Transverse colon (tissue), 4 donors: ENCODE measurements around the gene AOX1. TPM values are rescaled to one million over a fixed set of nuclear protein-coding genes. Genes with fewer than 3 reads are reported as not detected.

Experiments
- DNase-seq: peaks from one replicate; pipeline ENCODE4 v3.0.0-alpha.2; 2019
- H3K27ac ChIP-seq, 4 donors: fragments of 200-600 bp; sonication (generic); 2 replicates each; pipeline ENCODE4 v1.5.1; 2016 to 2018; ENCODE audit warnings: inconsistent platforms in 4 of 4
- H3K27me3 ChIP-seq: fragments of 200-600 bp; sonication (generic); 2 replicates; pipeline ENCODE4 v1.5.1; 2017; ENCODE audit warnings: inconsistent platforms
- H3K36me3 ChIP-seq, 4 donors: fragments of 200-600 bp; sonication (generic); 2 replicates each; pipeline ENCODE4 v1.5.1; 2017 to 2019; ENCODE audit warnings: inconsistent platforms in 4 of 4
- H3K4me1 ChIP-seq, 4 donors: fragments of 200-600 bp; sonication (generic); 2 replicates each; pipeline ENCODE4 v1.5.1; 2017 to 2020; ENCODE audit warnings: inconsistent platforms in 4 of 4
- H3K4me3 ChIP-seq, 4 donors: fragments of 200-600 bp; sonication (generic); 1 replicate in 1 of 4; 2 replicates in 3 of 4; pipeline versions ENCODE4 v1.5.1 to v1.6.1; 2017 to 2019; ENCODE audit warnings: inconsistent platforms in 4 of 4
- H3K9me3 ChIP-seq, 2 donors: fragments of 200-600 bp; sonication (generic); 2 replicates each; pipeline ENCODE4 v1.5.1; 2017 to 2019; ENCODE audit warnings: inconsistent platforms in 2 of 2
- EP300 ChIP-seq: sonication (generic); formaldehyde crosslinking; IDR thresholded peaks from one replicate; pipeline ENCODE4 v1.6.1; 2017; ENCODE audit warnings: antibody characterized with exemption, low read depth
- POLR2A ChIP-seq: fragments of 450-650 bp; IDR thresholded peaks from one replicate; pipeline ENCODE4 v1.6.1; 2016; ENCODE audit warnings: antibody characterized with exemption, mild to moderate bottlenecking, moderate library complexity
- POLR2AphosphoS5 ChIP-seq, 3 donors: sonication (generic); formaldehyde crosslinking; IDR thresholded peaks; one replicate each; pipeline ENCODE4 v1.6.1; 2016; ENCODE audit warnings: antibody characterized with exemption in 3 of 3
- WGBS, 2 donors: methylation state at CpG; one replicate each; pipeline ENCODE4 v1.1.5; 2018; ENCODE audit warnings: low coverage in 1 of 2; 5-methylcytosine and 5-hydroxymethylcytosine counted together
- in situ Hi-C, 4 donors: fragments of 200-750 bp; cut with MboI; loops; one replicate each; pipeline versions ENCODE4 v1.15.0 to v1.15.1; 2017; ENCODE audit warnings: low sequenced_read_pairs in 3 of 4, low pct_ligation_motif_present in 1 of 4, low pct_unique_long_range_greater_than_20kb in 1 of 4
- intact Hi-C: fragments of 100-400 bp; cut with DNase I; formaldehyde crosslinking; loops from one replicate; pipeline ENCODE4 v1.15.1; 2023; ENCODE audit warnings: low total_unique reads
- total RNA-seq, 4 donors: library from RNA; depleted of rRNA; stranded (reverse); fragments of >200 nt; gene quantifications; one replicate each; pipeline ENCODE4 v1.1.0, GENCODE V29; 2016
- TF ChIP-seq, protein P1 (sequence below), 5 experiments: fragments of 200-600 bp in 3 of 5; fragments of 450-650 bp in 2 of 5; sonication (generic) in 3 of 5; IDR thresholded peaks; 1 replicate in 2 of 5; 2 replicates in 3 of 5; pipeline ENCODE4 v1.5.1; 2016 to 2017; ENCODE audit warnings: antibody characterized with exemption in 5 of 5, inconsistent platforms in 3 of 5, mild to moderate bottlenecking in 2 of 5, moderate library complexity in 1 of 5

AOX1 gene
- total RNA-seq, 4 donors from 2014 or later: 12.0 to 28.1 (median 19.0) TPM

DNA sequence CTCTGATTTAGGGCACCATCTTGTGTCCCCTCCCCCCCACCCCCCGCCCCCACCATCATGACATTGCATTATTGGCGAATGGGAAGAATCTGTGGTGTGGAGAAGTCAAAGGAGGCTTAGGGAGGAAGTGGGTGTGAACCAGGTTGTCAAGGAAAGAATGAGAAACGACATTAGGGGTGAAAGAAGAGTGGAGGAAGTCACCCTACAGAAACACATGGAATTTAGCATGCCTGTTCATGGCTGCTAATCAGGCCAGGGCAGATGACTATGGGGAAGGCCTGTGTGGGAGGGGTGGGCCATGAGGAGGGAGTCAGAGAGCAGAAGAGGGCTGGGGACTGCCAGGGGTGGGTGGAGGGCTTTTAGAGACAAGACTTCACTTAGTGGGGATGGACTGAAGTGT lies 81.6 kb downstream of the AOX1 start:
- no peak for TF ChIP-seq POLR2A
- no peak for TF ChIP-seq EP300
- TF ChIP-seq, protein P1, sequence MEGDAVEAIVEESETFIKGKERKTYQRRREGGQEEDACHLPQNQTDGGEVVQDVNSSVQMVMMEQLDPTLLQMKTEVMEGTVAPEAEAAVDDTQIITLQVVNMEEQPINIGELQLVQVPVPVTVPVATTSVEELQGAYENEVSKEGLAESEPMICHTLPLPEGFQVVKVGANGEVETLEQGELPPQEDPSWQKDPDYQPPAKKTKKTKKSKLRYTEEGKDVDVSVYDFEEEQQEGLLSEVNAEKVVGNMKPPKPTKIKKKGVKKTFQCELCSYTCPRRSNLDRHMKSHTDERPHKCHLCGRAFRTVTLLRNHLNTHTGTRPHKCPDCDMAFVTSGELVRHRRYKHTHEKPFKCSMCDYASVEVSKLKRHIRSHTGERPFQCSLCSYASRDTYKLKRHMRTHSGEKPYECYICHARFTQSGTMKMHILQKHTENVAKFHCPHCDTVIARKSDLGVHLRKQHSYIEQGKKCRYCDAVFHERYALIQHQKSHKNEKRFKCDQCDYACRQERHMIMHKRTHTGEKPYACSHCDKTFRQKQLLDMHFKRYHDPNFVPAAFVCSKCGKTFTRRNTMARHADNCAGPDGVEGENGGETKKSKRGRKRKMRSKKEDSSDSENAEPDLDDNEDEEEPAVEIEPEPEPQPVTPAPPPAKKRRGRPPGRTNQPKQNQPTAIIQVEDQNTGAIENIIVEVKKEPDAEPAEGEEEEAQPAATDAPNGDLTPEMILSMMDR (IDR thresholded peaks at IDR 0.05): no peak
- TF ChIP-seq POLR2AphosphoS5 (IDR thresholded peaks at IDR 0.05): no peak
- Histone ChIP-seq H3K4me1 (no peaks in the 10 kb centered on the region), H3K27ac (no peak overlapping the region), H3K36me3 (no peaks in the 10 kb centered on the region), H3K27me3 (no peaks in the 10 kb centered on the region), H3K9me3 (no peaks in the 10 kb centered on the region), H3K4me3 (no peak overlapping the region)
- intact Hi-C loops: no loop called here
- DNase-seq: no peak
- in situ Hi-C loops: no loop called here
- WGBS, 2 donors: 50 to 69% methylated on average over 2 to 3 of the region's 3 CpGs

GRCh38 chr2:200668478-200668877 lies 82.7 kb downstream of the AOX1 start:
- H3K9me3 ChIP-seq: no peaks in the 10 kb centered on the region
- no peak overlapping the region for H3K4me3 ChIP-seq
- H3K27me3 ChIP-seq: no peaks in the 10 kb centered on the region
- no peaks in the 10 kb centered on the region for H3K4me1 ChIP-seq
- no peak overlapping the region for H3K27ac ChIP-seq
- no peak for DNase-seq
- 63 to 80% methylated on average over 3 of the region's 3 CpGs for WGBS, 2 donors
- TF ChIP-seq POLR2AphosphoS5 (IDR thresholded peaks at IDR 0.05) (no peak), POLR2A (no peak), EP300 (no peak)
- TF ChIP-seq, protein P1 (IDR thresholded peaks at IDR 0.05): no peak
- in situ Hi-C loops: no loop called here
- intact Hi-C loops: no loop called here
- no peaks in the 10 kb centered on the region for H3K36me3 ChIP-seq

- Histone ChIP-seq H3K27me3 (no peaks in the 10 kb centered on the region), H3K9me3 (no peaks in the 10 kb centered on the region), H3K4me1 (no peaks in the 10 kb centered on the region), H3K4me3 (no peak overlapping the region), H3K36me3 (no peaks in the 10 kb centered on the region), H3K27ac (no peak overlapping the region)
- WGBS, 2 donors: 87 to 96% methylated on average over 6 to 9 of the region's 9 CpGs
- DNase-seq: no peak
- TF ChIP-seq POLR2AphosphoS5 (IDR thresholded peaks at IDR 0.05) (no peak), POLR2A (no peak), EP300 (no peak)
- TF ChIP-seq, protein P1 (IDR thresholded peaks at IDR 0.05): no peak
- intact Hi-C loops: no loop called here
- in situ Hi-C loops: no loop called here
These were observed 83.5 kb downstream of the AOX1 start for GRCh38 chr2:200669308-200669707.

DNA sequence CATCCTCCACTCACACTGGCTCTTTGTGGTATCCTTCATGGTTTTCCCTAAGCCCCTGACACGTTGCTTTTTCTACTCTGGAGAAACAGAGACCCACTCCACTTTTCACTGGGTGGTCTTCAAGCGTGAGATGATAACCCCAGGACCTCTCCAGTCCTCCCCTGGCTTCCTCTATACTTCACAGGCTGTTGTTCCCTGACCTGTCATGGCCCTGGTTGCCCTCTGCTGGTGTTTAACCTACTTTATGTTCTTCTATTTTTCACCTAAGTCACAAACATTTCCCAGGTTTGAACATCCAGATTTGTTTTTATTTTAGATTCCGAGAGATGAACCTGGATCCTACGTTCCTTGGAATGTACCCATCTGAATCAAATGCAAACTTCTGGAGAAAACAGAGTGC lies 84.5 kb downstream of the AOX1 start:
- Histone ChIP-seq H3K4me3 (no peak overlapping the region), H3K27ac (no peak overlapping the region), H3K4me1 (no peaks in the 10 kb centered on the region), H3K9me3 (no peaks in the 10 kb centered on the region), H3K36me3 (no peaks in the 10 kb centered on the region), H3K27me3 (no peaks in the 10 kb centered on the region)
- in situ Hi-C loops (no loop called here), intact Hi-C loops (no loop called here)
- TF ChIP-seq POLR2AphosphoS5 (IDR thresholded peaks at IDR 0.05): no peak
- TF ChIP-seq EP300: no peak
- no peak for TF ChIP-seq POLR2A
- TF ChIP-seq, protein P1 (IDR thresholded peaks at IDR 0.05): no peak
- DNase-seq: no peak
- WGBS, 2 donors: 40 to 64% methylated on average over 4 of the region's 4 CpGs
